DND-41 (cell line): Measurements from ENCODE around the gene ANKRD23.

Experiments used
- EZH2 ChIP-seq: IDR thresholded peaks from 3 replicates; pipeline ENCODE4 v1.6.1; 2012; ENCODE audit warnings: borderline replicate concordance, low read depth, mild to moderate bottlenecking, moderate library complexity, low read length, inconsistent platforms; ENCODE audit not compliant: severe bottlenecking
- TF ChIP-seq, protein P1 (sequence below): IDR thresholded peaks from 2 replicates; pipeline ENCODE4 v1.5.1; 2012; ENCODE audit warnings: borderline replicate concordance, low read length, moderate library complexity, mild to moderate bottlenecking; ENCODE audit not compliant: poor library complexity, severe bottlenecking; ENCODE audit errors: extremely low read depth

DNA sequence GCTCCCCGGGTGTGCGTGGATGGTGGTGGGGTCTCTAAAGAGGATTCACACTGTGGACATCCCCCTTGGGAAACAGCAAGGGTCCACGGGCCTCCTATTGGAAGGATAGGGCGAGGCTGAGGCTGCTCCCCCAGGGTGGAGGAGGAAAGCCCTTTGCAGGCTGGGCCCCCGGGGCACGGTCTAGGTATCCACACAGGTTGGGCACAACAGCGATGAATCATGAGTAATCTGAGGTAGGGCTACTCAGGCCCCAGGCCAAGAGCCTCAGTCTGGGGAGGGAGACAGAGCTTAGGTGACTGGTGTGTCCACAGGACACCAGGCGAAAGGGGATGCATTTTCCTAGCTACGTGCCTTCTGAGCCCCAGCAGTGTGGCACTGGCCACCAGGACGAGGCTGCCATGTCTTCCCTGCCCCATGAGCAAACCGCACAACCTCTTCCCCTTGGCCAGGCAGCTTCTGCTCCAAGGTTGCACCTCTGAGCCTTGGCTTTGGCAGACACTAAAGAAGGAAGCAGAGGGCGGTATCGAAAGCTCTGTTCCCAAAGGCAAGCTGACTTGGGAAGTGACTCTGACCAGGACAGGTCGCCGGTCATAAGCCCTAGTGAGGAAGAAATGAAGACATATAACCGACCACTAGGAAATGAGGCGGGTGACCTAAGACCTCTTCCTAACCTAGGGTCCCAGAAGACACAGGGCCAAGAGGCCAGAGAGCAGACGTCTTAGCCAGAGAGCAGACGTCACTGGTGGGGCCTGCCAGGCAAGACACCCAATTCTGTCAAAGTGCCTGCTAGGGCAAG lies 40.7 kb upstream of the ANKRD23 start:
- no peak for TF ChIP-seq EZH2
- TF ChIP-seq, protein P1, sequence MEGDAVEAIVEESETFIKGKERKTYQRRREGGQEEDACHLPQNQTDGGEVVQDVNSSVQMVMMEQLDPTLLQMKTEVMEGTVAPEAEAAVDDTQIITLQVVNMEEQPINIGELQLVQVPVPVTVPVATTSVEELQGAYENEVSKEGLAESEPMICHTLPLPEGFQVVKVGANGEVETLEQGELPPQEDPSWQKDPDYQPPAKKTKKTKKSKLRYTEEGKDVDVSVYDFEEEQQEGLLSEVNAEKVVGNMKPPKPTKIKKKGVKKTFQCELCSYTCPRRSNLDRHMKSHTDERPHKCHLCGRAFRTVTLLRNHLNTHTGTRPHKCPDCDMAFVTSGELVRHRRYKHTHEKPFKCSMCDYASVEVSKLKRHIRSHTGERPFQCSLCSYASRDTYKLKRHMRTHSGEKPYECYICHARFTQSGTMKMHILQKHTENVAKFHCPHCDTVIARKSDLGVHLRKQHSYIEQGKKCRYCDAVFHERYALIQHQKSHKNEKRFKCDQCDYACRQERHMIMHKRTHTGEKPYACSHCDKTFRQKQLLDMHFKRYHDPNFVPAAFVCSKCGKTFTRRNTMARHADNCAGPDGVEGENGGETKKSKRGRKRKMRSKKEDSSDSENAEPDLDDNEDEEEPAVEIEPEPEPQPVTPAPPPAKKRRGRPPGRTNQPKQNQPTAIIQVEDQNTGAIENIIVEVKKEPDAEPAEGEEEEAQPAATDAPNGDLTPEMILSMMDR = no peak
